HG03139 (cell line): ENCODE results near the gene CAPZB.

Experiments
- ATAC-seq: cut with Tn5 transposase; IDR thresholded peaks from one replicate; pipeline ENCODE4 v1.9.1; 2021; ENCODE audit not compliant: unreplicated experiment

Gene CAPZB

DNA sequence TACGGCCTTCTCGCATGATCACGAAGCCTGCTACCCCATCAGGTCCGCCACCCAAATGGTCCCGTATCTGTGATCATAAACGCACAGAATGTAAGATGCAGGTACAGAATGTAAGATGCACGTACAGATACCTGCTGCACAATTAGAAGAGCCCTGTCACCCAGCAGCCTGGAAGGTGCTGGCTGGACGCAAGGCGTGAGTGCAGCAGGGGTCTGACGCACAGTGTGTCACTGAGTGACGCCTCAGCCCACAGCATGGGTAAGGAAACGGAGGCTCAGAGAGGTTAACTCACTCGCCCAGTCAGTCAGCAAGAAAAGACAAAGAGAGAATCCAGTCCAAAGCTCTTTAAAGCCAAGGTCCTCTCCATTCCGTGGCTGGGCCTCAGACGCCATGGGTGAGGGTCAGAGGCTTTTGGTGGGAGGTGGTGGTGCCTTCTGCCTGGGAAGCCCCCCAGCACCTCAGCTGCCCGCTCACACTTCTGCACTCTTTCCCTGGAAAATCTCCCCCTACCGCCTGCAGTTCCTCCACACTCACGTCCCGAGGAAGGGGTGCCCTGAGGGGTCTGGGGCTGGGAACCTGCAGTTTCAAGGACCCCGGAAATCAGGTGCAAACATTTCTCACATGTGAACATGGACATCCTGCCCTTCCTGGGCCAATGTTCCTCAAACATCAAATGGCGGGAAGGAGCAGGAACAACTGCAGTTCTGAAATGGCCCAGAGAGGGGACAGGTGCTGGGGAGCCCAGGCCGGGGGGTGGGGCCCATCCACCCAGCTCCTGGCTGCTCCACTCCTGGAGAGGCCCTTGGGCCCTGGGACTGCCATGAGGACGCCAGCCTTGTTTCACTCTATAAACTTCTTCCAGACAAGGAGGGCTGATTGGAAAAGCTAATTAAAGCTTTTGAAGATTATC lies 113.9 kb downstream of the CAPZB start:
- ATAC-seq, result no peak

DNA sequence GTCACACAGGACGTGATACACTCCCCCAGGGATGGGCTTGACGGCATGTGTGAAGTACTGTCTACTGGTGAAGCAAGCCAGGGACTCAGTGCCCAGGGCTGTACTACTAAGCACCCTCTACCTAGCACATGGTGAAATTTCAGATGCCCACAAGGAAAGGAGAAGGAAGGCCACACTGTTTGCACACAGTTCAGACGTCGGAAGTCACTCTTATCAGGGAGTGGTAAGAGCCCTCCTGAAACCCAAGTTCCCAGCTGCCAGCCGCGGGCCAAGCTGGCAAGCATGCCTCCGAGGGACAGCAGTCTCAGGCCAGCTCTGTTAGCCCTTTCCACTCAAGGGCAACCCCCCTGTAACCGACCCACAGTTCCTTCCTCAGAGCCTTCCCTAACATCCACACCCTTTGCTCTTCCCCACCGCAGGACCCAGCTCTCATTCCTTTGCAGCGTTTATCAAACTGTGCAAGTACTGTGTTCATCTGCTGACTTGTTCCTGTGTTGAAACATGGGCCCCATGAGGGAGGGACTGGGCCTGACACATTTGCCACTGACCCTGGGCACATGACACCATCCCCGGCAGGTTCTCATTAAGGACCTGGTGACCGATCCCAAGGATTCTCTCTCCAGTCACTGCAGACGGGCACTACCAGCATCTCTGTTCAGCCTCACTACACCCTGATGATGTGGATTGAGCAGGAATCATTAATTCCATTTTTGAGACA lies 114.7 kb downstream of the CAPZB start:
- no peak for ATAC-seq

DNA sequence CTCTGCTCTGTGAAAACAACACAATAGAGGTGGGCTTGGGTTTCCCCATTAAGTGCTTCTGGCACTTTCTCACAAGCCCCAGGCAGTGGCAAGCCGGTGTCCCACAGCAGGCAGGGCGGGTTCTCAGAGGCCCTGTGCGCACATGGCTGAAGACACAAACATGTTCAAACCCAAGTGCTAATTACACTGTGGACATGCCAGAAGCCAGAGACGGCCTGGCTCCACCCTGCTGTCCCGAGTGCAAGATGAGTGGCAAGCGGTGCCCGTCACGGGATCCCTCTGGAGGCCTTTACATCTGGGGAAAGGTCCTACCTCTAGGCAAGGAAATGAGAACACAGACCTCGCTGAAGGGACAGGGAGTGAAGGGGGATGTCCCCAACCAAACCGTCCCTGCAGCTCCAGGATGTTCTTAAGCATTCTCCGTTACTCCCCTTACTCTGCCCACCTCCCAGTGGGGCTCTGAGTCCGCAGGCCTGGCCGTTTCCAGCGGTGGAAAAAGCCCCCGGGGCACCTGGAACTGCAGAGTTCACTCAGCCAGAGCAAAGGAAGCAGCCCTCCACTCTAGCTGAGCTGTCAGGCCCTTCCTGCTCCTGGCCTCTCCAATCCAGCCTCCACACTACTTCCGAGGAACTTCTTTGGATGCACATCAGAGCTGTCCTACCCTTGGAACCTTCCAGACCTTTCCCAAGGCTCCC lies 115.8 kb downstream of the CAPZB start:
- ATAC-seq, result no peak

- ATAC-seq, result no peak
These were observed 116.4 kb downstream of the CAPZB start for GRCh38 chr1:19368964-19369363.

DNA sequence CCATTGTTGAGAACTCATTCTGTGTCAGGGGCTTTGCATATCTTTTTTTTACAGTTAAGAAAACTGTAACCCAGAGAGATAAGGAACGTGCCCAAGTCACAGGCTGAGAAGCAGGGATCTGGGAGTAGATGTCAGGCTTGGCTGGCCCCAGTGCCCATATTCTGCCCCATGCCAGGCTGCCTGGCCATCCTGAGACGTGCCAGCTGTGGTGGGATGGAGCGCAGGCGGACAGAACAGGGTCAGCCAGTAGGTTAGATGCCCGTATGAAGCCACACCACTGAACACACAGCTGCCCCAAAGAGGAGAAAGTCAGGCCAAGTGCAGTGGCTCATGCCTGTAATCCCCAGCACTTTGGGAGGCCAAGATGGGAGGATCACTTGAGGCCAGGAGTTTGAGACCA lies 117.3 kb downstream of the CAPZB start:
- ATAC-seq, result no peak

- no peak for ATAC-seq
These were observed 117.7 kb downstream of the CAPZB start for GRCh38 chr1:19367584-19368041.

DNA sequence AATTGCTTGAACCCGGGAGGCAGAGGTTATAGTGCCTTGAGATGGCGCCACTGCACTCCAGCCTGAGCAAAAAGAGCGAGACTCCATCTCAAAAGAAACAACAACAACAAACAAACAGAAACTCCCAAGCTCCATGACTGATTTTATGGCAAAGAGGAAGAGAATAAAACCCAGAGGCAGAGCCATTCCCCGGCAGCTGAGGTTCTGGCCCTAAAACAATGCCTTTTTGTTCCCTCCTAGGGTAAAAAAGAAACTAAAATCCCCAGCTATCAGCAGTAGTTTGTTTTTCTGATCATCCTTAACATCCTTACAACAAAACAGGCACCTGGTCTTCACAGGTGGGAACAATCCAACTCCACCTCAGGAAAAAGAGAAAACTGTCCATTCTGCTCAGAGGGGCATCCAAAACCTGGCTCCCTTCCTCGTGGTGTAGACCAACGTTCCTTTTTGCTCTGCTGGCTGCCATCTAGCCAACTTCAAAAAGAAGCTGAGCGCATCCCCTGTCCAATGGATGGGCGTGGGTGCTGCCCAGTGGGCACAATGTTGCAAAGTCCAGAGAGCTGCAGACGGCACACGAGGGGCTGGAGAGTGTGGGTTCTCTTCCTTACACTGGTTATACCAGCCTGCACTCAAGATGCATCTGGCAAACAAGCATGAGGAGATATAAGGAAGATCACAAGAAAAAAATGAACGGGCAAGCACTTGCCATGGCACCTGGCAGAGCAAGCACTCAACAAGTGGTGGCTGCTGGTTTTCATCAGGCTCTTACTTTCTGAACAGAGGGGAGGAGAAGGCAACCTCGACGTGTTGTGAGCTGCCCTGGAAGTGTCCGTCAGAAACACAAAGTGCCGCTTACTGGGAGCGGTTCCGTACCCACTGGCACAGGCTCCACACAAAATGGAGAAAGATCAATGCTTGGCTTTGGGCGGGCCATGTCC lies 118.5 kb downstream of the CAPZB start:
- no peak for ATAC-seq

- ATAC-seq, result no peak
These were observed 119.6 kb downstream of the CAPZB start for GRCh38 chr1:19365721-19366120.

- no peak for ATAC-seq
These were observed 121.7 kb downstream of the CAPZB start for GRCh38 chr1:19363536-19364152.

DNA sequence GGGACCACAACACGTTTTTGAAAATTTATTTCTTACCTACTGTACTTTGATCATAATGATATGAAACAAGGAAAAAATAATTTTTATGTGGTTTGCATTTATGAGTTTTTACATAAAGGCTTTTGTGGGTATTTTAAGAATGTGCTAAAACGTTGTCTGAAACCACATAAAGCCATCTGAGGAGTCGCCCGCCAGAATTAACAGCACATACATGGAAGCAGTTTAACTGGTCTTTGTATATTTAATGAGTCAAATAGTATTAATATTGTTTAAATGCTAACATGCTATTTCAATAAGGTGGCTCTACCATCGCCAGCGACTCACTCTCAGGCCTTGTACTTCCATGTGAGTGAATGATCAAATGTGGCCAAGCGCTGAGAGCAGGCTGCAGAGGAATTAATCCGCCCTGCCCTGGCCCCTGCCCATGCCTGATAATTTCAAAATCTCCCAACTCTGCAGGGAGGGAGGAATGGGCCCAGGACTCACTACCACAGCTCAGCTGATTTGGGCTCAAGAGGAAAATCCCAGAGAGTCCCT lies 123.7 kb downstream of the CAPZB start:
- ATAC-seq, result no peak

DNA sequence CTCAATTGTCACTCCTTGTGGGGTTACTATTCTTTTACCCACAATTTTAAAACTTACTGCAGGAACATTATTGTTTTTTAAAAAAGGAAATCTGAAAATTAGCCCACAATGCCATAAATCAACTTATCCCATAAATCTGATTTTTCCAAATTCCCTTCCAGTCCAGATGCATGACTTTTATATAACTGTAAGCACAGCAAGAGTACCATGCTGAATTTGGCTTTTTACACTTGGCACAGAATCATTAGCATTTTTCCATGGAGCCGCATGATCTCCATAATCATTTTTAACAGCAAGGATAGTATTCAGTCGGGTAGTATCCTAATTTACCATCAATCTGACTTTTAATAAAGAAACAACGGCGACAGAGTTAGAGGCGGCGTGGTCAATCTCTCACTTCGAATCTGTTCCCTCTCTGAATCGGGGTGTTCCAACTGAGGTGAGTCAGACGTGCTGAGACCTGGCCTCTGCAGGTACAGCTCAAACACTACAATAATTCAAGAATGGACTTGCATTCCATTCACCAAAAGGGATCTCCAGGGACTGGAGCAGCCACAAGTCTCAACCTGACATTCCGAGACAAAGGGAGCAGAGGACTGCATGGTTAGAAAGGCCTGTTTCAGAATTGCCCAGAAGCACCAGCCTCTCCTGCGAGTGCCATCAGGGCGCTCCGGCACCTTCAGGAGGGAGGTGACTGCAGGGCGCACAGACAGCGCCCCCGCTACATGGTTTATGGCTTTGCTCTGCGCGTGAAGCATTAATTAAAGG lies 124.3 kb downstream of the CAPZB start:
- no peak for ATAC-seq

GRCh38 chr1:19360432-19360831 lies 124.9 kb downstream of the CAPZB start:
- no peak for ATAC-seq

DNA sequence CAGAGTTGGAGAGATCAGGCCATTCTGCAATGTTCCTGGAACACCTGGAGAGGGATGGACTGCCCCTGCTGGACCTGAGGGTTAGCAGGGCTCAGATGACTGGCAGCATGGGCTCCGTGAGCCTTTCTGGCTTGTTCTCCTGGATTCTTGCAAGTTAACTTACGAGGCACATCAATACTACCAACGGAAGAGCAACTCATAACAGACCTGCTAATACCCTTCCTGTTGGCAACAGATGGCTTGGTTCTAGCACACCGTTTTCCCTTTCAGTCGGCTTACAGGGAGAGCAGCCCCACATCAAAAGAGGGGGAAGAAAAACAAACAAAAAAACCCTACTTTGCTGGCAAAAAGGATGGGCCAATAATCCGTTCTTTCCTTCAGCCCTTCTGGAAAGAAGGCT lies 125.3 kb downstream of the CAPZB start:
- ATAC-seq, result no peak

DNA sequence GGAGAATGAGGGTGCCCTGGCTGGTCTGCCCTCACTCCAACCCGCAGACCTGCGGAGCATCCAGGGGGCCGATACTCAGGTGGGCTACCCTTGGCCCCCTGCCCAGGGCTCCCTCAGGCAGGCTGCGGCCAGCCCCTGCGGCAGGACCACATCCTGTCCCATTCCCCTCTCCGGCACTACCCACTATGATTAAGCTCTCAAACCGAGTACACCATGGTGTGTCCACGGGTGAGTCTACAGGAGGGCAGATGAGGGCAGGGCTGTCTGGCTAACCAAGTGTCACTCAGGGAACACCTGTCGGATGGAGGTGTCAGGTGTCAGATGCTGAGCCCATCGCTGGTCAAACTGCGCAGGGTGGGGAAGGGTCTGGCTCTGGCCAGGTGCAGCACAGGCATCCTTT lies 126.0 kb downstream of the CAPZB start:
- ATAC-seq, result no peak

DNA sequence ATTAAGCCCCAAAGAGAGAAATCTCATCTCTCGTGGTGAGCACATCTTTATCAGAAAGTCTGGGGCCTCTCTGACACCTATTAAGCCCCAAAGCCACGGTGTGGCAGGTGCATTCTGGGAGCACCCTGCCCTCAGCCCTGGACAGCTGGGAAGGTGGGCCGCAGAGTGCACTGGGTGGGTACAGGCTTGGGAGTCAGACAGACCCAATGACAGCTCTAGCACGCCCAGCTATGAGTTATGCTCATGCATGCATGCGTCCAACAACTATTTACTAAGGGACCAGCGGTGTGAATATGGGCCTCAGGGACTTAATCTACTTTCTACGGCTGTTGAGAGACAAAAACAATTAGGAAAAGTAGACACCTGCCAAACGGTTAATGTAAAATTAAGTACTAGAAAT lies 126.6 kb downstream of the CAPZB start:
- no peak for ATAC-seq

DNA sequence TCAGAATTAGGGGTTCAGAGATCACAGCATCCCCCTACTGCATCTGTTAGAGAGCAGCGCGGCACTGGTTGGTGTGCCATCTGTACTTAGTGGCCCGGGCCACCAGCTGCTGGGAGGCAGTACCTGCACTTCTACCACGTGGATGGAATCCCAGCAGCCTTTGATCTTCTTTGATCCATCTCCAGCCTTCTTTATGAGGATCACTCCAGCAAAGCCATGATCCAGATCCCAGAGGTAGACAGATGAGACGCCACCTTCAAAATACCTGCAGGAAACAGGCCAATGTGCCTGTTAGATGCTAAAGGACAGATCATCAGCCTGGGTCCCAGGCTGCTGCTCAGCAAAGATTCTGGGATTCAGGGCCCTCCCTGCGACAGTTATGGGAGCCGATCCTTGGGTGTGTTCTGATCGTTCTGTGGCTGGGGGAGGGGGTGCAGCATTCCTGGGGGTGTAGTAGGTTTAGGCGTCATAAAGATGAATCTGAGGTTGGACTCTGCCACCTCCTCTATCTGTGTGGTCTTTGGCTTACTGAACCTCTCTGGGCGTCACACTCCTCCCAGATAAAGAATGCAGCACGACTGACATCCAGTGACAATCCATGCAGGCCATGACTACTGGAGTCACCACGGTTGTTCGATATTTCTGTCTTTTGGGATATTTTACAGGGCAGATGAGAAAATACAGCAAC lies 127.9 kb downstream of the CAPZB start:
- no peak for ATAC-seq

DNA sequence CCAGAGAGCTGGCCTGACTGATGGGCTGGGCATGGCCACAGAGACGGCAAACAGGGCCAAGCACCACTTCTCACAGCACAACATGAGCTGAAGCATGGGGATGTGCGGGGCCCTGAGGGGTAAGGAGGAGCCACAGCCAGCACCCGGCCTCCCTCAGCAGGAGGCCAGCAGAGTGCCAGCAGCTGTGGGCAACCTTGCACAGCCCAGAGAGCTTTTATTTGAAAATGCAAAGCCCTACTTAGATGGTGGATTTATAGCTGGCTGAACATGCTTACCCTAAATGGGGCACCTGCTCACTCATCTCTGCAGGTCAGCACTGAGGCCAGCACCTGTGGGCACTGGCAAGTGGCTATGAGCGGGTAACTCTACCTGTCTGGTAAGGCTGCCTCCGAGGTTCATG lies 129.1 kb downstream of the CAPZB start:
- no peak for ATAC-seq

DNA sequence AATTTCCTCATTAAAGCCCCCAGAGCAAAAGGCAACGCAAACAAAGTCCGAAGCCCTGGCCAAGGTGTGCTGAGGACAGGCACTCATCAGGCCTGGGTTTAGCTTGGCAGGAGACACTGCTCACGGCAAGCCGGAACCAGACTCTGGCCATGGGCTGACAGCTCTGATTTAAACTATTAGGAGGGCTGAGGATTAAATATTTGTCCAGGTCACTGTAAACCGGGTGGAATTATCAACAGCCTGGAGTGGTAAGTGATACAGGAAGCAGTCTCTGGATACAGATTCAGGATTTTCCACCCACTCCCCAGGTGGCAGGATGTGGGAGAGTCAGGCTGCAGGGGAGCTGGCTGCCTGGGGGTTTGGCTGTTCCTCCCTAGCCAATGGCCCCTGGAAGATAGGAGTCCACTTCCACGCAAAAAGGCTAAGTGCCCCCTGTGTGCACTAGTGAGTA lies 130.8 kb downstream of the CAPZB start:
- ATAC-seq, result no peak
